WTC11 (cell line): ENCODE data around the gene OR13C2.
"Not testable (repeated sequence)": the region's sequence is repeated elsewhere in the genome, so short reads cannot be mapped to it uniquely, and the experiment has no call there.

Experiments used
- CBFB ChIP-seq: sonication (generic); formaldehyde crosslinking; IDR thresholded peaks from 2 replicates; pipeline ENCODE4 v1.8.1; 2022; ENCODE audit warnings: mild to moderate bottlenecking, low read depth, missing genetic modification reagents
- TF ChIP-seq, protein P1 (sequence below): sonication (generic); formaldehyde crosslinking; IDR thresholded peaks from 2 replicates; pipeline ENCODE4 v1.8.0; 2022; ENCODE audit warnings: missing genetic modification reagents
- TF ChIP-seq, protein P2 (sequence below): fragments of 200-600 bp; IDR thresholded peaks from 2 replicates; pipeline ENCODE4 v1.8.0; 2022; ENCODE audit warnings: antibody characterized with exemption

DNA sequence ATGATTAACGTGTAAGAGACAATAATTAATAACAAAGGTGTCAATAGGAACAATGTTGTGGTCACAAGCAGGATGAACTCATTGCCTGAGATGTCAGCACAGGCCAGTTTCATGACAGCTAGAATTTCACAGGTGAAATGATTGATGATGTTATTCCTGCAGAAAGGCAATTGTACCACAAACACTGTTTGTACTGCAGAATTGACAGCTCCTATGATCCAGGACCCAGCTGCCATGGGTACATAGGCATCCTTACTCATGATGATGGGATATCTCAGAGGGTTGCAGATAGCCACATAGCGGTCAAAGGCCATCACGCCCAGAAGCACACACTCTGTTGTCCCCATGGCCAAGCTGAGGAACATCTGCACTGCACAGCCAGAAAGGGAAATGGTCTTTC is 6.7 kb downstream of the OR13C2 start:
- TF ChIP-seq, protein P1, sequence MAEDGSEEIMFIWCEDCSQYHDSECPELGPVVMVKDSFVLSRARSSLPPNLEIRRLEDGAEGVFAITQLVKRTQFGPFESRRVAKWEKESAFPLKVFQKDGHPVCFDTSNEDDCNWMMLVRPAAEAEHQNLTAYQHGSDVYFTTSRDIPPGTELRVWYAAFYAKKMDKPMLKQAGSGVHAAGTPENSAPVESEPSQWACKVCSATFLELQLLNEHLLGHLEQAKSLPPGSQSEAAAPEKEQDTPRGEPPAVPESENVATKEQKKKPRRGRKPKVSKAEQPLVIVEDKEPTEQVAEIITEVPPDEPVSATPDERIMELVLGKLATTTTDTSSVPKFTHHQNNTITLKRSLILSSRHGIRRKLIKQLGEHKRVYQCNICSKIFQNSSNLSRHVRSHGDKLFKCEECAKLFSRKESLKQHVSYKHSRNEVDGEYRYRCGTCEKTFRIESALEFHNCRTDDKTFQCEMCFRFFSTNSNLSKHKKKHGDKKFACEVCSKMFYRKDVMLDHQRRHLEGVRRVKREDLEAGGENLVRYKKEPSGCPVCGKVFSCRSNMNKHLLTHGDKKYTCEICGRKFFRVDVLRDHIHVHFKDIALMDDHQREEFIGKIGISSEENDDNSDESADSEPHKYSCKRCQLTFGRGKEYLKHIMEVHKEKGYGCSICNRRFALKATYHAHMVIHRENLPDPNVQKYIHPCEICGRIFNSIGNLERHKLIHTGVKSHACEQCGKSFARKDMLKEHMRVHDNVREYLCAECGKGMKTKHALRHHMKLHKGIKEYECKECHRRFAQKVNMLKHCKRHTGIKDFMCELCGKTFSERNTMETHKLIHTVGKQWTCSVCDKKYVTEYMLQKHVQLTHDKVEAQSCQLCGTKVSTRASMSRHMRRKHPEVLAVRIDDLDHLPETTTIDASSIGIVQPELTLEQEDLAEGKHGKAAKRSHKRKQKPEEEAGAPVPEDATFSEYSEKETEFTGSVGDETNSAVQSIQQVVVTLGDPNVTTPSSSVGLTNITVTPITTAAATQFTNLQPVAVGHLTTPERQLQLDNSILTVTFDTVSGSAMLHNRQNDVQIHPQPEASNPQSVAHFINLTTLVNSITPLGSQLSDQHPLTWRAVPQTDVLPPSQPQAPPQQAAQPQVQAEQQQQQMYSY (CRISPR knock-in tag), result not testable (repeated sequence)
- TF ChIP-seq, protein P2, sequence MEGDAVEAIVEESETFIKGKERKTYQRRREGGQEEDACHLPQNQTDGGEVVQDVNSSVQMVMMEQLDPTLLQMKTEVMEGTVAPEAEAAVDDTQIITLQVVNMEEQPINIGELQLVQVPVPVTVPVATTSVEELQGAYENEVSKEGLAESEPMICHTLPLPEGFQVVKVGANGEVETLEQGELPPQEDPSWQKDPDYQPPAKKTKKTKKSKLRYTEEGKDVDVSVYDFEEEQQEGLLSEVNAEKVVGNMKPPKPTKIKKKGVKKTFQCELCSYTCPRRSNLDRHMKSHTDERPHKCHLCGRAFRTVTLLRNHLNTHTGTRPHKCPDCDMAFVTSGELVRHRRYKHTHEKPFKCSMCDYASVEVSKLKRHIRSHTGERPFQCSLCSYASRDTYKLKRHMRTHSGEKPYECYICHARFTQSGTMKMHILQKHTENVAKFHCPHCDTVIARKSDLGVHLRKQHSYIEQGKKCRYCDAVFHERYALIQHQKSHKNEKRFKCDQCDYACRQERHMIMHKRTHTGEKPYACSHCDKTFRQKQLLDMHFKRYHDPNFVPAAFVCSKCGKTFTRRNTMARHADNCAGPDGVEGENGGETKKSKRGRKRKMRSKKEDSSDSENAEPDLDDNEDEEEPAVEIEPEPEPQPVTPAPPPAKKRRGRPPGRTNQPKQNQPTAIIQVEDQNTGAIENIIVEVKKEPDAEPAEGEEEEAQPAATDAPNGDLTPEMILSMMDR, result not testable (repeated sequence)
- not testable (repeated sequence) for TF ChIP-seq CBFB
